ENCODE results near the gene KCNH4. TPM values are rescaled to one million over a fixed set of nuclear protein-coding genes. Genes with fewer than 3 reads are reported as not detected.

The KCNH4 gene
- total and polyA plus RNA-seq, 2 of the 13 experiments (the other 11 are each of a cell fraction or from before 2014, with no cell fraction given): 0.01 to 0.09 TPM

DNA sequence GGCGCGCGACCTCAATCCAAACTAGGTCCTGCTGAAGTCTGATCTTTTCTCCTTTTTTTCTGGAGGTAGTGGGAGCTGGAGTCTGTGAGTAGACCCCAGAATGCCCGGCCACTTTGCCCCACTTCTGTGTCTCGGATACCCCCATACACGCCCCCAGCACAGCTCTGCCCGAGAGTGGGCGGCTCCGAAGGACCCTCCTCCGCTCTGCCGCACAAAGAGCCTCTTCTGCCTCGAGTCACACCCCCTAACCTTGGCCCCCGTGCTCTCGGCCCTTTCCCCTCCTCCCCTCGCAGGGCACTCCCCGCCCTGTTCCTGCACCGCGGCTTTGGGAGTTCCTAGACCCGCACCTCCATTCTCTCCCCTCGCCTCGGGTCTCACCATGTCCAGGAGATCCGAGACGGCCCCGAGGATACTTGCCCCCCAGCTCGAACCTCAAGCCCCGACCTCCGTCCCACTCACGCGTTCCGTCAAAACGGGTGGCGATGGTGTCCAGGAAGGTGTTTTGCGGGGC, 476 bp downstream of the KCNH4 start:
- Histone ChIP-seq H3K4me1 (ENCODE audit: insufficient read depth, low read length) (peaks cover 60% of the 10 kb centered on the region), H3K4me2 (ENCODE audit: low read depth, low read length) (peak overlapping the region; percentile 70), H2AFZ (ENCODE audit: low read length) (no peak overlapping the region), H4K20me1 (ENCODE audit: insufficient read depth, low read length) (peaks cover 5% of the 10 kb centered on the region), H3K9me3 (ENCODE audit: low read length) (no peaks in the 10 kb centered on the region), H3K9ac (ENCODE audit: insufficient read depth, low read depth, low read length) (no peak overlapping the region), H3K36me3 (replicated peaks in 1 of 2; ENCODE audit: control insufficient read depth in 1 of 2, insufficient read depth in 2 of 2, low read length in 2 of 2) (no peaks in the 10 kb centered on the region), H3K4me3 (replicated peaks in 1 of 3; ENCODE audit: insufficient read depth in 1 of 3, low read depth in 2 of 3, low read length in 3 of 3) (peak overlapping the region; percentile 45 to 66 (median 47); a peak in 4 of 6 replicates), H3K79me2 (ENCODE audit: insufficient read depth, low read length) (no peaks in the 10 kb centered on the region), H3K27me3 (ENCODE audit: control insufficient read depth in 1 of 2, insufficient read depth in 2 of 2, low read length in 2 of 2) (peaks cover 0 to 18% of the 10 kb centered on the region in 2 experiments; a peak in 4 of 5 replicates), H3K27ac (ENCODE audit: extremely low read length, insufficient read depth, low read length) (no peak overlapping the region)
- in situ Hi-C loops (cut with HindIII; ENCODE audit: extremely low pct_ligation_motif_present, low pct_unique_long_range_greater_than_20kb) (no loop called here), intact Hi-C loops (cut with micrococcal nuclease; ENCODE audit: unreplicated experiment) (loop anchor here (10.0 kb wide), 1 partner anchor 64 kb away; no protein-coding TSS in a partner anchor)
- no TSS peak for BruUV-seq (replicated peaks)
- FAIRE-seq (no peak), DNase-seq (ENCODE audit: low spot score) (no peak), ATAC-seq (0 out of 3 replicates have a peak, but pooled peaks have one; percentile 3)
- ChIA-PET POLR2A (interaction anchor here (1.1 to 3.6 kb wide), 5 partner anchors 8 to 68 kb away, joined by 4 to 19 read pairs (median 6); partner anchors contain the start of gene GHDC), CTCF (ENCODE audit: low intra/inter-chr PET ratio, low total read pairs) (interaction anchor here (0.8 kb wide), 1 partner anchor 62 kb away, joined by 3 read pairs; no protein-coding TSS in a partner anchor)
- 6% methylated on average over 28 of the region's 33 CpGs for whole genome bisulfite sequencing (ENCODE audit: low lambda C conversion rate)
- TF ChIP-seq, protein P1, sequence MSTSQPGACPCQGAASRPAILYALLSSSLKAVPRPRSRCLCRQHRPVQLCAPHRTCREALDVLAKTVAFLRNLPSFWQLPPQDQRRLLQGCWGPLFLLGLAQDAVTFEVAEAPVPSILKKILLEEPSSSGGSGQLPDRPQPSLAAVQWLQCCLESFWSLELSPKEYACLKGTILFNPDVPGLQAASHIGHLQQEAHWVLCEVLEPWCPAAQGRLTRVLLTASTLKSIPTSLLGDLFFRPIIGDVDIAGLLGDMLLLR (CRISPR knock-in tag; IDR thresholded peaks at IDR 0.05): peak; percentile 17; the same call in 1 of the 2 replicates
- 0 out of 2 replicates have a peak, but pooled peaks have one; percentile 4 for TF ChIP-seq ISX (CRISPR knock-in tag; conservative IDR thresholded peaks at IDR 0.05)
- no peak for TF ChIP-seq ETV6 (CRISPR knock-in tag; conservative IDR thresholded peaks at IDR 0.05)
- TF ChIP-seq, protein P2, sequence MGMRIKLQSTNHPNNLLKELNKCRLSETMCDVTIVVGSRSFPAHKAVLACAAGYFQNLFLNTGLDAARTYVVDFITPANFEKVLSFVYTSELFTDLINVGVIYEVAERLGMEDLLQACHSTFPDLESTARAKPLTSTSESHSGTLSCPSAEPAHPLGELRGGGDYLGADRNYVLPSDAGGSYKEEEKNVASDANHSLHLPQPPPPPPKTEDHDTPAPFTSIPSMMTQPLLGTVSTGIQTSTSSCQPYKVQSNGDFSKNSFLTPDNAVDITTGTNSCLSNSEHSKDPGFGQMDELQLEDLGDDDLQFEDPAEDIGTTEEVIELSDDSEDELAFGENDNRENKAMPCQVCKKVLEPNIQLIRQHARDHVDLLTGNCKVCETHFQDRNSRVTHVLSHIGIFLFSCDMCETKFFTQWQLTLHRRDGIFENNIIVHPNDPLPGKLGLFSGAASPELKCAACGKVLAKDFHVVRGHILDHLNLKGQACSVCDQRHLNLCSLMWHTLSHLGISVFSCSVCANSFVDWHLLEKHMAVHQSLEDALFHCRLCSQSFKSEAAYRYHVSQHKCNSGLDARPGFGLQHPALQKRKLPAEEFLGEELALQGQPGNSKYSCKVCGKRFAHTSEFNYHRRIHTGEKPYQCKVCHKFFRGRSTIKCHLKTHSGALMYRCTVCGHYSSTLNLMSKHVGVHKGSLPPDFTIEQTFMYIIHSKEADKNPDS (CRISPR knock-in tag; IDR thresholded peaks at IDR 0.05): 0 out of 2 replicates have a peak, but pooled peaks have one; percentile 10
- TF ChIP-seq ELF4 (CRISPR knock-in tag; IDR thresholded peaks at IDR 0.05; ENCODE audit: borderline replicate concordance): 0 out of 2 replicates have a peak, but pooled peaks have one; percentile 16
- TF ChIP-seq TCF12 (IDR thresholded peaks at IDR 0.05): no peak
- no peak for TF ChIP-seq TCF12 (CRISPR knock-in tag; IDR thresholded peaks at IDR 0.05)
- TF ChIP-seq EED (CRISPR knock-in tag; IDR thresholded peaks at IDR 0.05): peak; percentile 3; the same call in 1 of the 2 replicates
- TF ChIP-seq, protein P3, sequence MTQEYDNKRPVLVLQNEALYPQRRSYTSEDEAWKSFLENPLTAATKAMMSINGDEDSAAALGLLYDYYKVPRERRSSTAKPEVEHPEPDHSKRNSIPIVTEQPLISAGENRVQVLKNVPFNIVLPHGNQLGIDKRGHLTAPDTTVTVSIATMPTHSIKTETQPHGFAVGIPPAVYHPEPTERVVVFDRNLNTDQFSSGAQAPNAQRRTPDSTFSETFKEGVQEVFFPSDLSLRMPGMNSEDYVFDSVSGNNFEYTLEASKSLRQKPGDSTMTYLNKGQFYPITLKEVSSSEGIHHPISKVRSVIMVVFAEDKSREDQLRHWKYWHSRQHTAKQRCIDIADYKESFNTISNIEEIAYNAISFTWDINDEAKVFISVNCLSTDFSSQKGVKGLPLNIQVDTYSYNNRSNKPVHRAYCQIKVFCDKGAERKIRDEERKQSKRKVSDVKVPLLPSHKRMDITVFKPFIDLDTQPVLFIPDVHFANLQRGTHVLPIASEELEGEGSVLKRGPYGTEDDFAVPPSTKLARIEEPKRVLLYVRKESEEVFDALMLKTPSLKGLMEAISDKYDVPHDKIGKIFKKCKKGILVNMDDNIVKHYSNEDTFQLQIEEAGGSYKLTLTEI (CRISPR knock-in tag; conservative IDR thresholded peaks at IDR 0.05): no peak
- TF ChIP-seq, protein P4, sequence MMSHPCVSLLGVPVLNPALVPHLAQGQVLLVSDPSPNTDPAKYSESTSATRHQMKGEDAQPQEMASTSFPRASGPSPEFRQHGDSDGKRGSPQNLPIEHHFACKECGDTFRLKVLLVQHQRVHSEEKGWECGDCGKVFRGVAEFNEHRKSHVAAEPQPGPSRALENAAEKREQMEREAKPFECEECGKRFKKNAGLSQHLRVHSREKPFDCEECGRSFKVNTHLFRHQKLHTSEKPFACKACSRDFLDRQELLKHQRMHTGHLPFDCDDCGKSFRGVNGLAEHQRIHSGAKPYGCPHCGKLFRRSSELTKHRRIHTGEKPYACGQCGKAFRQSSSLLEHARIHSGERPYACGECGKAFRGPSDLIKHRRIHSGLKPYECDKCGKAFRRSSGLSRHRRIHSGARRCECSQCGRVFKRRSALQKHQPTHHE (CRISPR knock-in tag; IDR thresholded peaks at IDR 0.05; ENCODE audit: borderline replicate concordance): 0 out of 2 replicates have a peak, but pooled peaks have one; percentile 34
- TF ChIP-seq ZNF235 (CRISPR knock-in tag; IDR thresholded peaks at IDR 0.05; ENCODE audit: borderline replicate concordance): peak; percentile 39; the same call in 1 of the 2 replicates
- no peak for TF ChIP-seq ZFYVE20 (CRISPR knock-in tag; IDR thresholded peaks at IDR 0.05; ENCODE audit: borderline replicate concordance, low read depth)
- TF ChIP-seq, protein P5, sequence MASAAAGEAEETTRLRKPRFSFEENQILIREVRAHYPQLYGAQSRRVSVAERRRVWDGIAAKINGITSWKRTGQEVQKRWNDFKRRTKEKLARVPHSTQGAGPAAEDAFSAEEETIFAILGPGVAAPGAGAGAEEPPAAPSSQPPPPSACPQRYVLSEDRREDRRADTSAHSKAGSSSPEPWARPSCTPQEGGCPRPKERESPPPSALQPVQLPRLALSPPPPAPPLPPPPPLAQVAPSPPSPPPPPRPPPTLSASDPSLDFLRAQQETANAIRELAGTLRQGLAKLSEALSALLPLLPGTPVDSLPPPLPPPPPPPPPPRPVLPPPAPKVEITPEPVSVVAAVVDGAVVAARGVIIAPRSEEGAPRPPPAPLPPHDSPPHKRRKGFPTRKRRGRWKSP (CRISPR knock-in tag; IDR thresholded peaks at IDR 0.05): peak; percentile 7; the same call in 1 of the 2 replicates
- TF ChIP-seq KDM4B (CRISPR knock-in tag; IDR thresholded peaks at IDR 0.05): no peak
- no peak for TF ChIP-seq HOXA9 (CRISPR knock-in tag; IDR thresholded peaks at IDR 0.05; ENCODE audit: borderline replicate concordance)
- no peak for TF ChIP-seq ONECUT2 (CRISPR knock-in tag; IDR thresholded peaks at IDR 0.05)
- TF ChIP-seq ZNF564 (CRISPR knock-in tag; IDR thresholded peaks at IDR 0.05): 0 out of 2 replicates have a peak, but pooled peaks have one; percentile 50

Measured in HepG2 (cell line).